Transverse colon (tissue), 4 donors: Measurements from ENCODE around the gene OXER1. TPM values are rescaled to one million over a fixed set of nuclear protein-coding genes. Genes with fewer than 3 reads are reported as not detected.

Source experiments
- DNase-seq: peaks from one replicate; pipeline ENCODE4 v3.0.0-alpha.2; 2019
- H3K27ac ChIP-seq, 4 donors: fragments of 200-600 bp; sonication (generic); 2 replicates each; pipeline ENCODE4 v1.5.1; 2016 to 2018; ENCODE audit warnings: inconsistent platforms in 4 of 4
- H3K27me3 ChIP-seq: fragments of 200-600 bp; sonication (generic); 2 replicates; pipeline ENCODE4 v1.5.1; 2017; ENCODE audit warnings: inconsistent platforms
- H3K36me3 ChIP-seq, 4 donors: fragments of 200-600 bp; sonication (generic); 2 replicates each; pipeline ENCODE4 v1.5.1; 2017 to 2019; ENCODE audit warnings: inconsistent platforms in 4 of 4
- H3K4me1 ChIP-seq, 4 donors: fragments of 200-600 bp; sonication (generic); 2 replicates each; pipeline ENCODE4 v1.5.1; 2017 to 2020; ENCODE audit warnings: inconsistent platforms in 4 of 4
- H3K4me3 ChIP-seq, 4 donors: fragments of 200-600 bp; sonication (generic); 1 replicate in 1 of 4; 2 replicates in 3 of 4; pipeline versions ENCODE4 v1.5.1 to v1.6.1; 2017 to 2019; ENCODE audit warnings: inconsistent platforms in 4 of 4
- H3K9me3 ChIP-seq, 2 donors: fragments of 200-600 bp; sonication (generic); 2 replicates each; pipeline ENCODE4 v1.5.1; 2017 to 2019; ENCODE audit warnings: inconsistent platforms in 2 of 2
- EP300 ChIP-seq: sonication (generic); formaldehyde crosslinking; IDR thresholded peaks from one replicate; pipeline ENCODE4 v1.6.1; 2017; ENCODE audit warnings: antibody characterized with exemption, low read depth
- POLR2A ChIP-seq: fragments of 450-650 bp; IDR thresholded peaks from one replicate; pipeline ENCODE4 v1.6.1; 2016; ENCODE audit warnings: antibody characterized with exemption, mild to moderate bottlenecking, moderate library complexity
- POLR2AphosphoS5 ChIP-seq, 3 donors: sonication (generic); formaldehyde crosslinking; IDR thresholded peaks; one replicate each; pipeline ENCODE4 v1.6.1; 2016; ENCODE audit warnings: antibody characterized with exemption in 3 of 3
- WGBS, 2 donors: methylation state at CpG; one replicate each; pipeline ENCODE4 v1.1.5; 2018; ENCODE audit warnings: low coverage in 1 of 2; 5-methylcytosine and 5-hydroxymethylcytosine counted together
- in situ Hi-C, 4 donors: fragments of 200-750 bp; cut with MboI; loops; one replicate each; pipeline versions ENCODE4 v1.15.0 to v1.15.1; 2017; ENCODE audit warnings: low sequenced_read_pairs in 3 of 4, low pct_ligation_motif_present in 1 of 4, low pct_unique_long_range_greater_than_20kb in 1 of 4
- intact Hi-C: fragments of 100-400 bp; cut with DNase I; formaldehyde crosslinking; loops from one replicate; pipeline ENCODE4 v1.15.1; 2023; ENCODE audit warnings: low total_unique reads
- total RNA-seq, 4 donors: library from RNA; depleted of rRNA; stranded (reverse); fragments of >200 nt; gene quantifications; one replicate each; pipeline ENCODE4 v1.1.0, GENCODE V29; 2016
- TF ChIP-seq, protein P1 (sequence below), 5 experiments: fragments of 200-600 bp in 3 of 5; fragments of 450-650 bp in 2 of 5; sonication (generic) in 3 of 5; IDR thresholded peaks; 1 replicate in 2 of 5; 2 replicates in 3 of 5; pipeline ENCODE4 v1.5.1; 2016 to 2017; ENCODE audit warnings: antibody characterized with exemption in 5 of 5, inconsistent platforms in 3 of 5, mild to moderate bottlenecking in 2 of 5, moderate library complexity in 1 of 5

The OXER1 gene
- total RNA-seq, 4 donors from 2014 or later: 0.48 to 6.4 (median 4.9) TPM; not detected in 1

DNA sequence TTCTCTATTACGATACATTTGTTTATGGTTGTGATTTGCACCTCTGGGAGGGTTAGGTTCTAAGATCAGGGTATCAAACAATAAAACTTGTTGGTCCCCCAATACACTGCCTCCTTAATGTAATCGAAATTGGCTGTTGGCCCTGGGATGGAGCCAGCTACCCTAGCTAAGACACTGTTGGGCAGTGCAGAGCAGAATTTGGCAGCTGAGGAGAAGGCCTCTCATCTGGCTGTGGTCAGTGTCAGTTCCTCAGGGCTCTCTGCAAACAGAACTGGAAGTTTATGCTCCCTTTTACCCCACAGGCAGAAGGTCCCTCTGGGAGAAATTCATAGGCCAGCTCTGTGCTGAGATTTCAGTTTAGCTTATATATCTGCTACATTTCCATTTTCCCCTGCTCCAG lies 37.0 kb upstream of the OXER1 start:
- no peaks in the 10 kb centered on the region for H3K36me3 ChIP-seq
- H3K9me3 ChIP-seq: no peaks in the 10 kb centered on the region
- intact Hi-C loops (no loop called here), in situ Hi-C loops (no loop called here)
- 0 to 70% methylated on average over 1 to 2 of the region's 2 CpGs for WGBS, 2 donors
- no peaks in the 10 kb centered on the region for H3K27me3 ChIP-seq
- H3K4me3 ChIP-seq: no peak overlapping the region
- peak overlapping the region in 1 of 4 donors; percentile 13 for H3K27ac ChIP-seq
- peaks cover 0 to 9% (median 0%) of the 10 kb centered on the region in 4 donors for H3K4me1 ChIP-seq
- TF ChIP-seq EP300 (no peak), POLR2A (no peak), POLR2AphosphoS5 (IDR thresholded peaks at IDR 0.05) (no peak)
- TF ChIP-seq, protein P1, sequence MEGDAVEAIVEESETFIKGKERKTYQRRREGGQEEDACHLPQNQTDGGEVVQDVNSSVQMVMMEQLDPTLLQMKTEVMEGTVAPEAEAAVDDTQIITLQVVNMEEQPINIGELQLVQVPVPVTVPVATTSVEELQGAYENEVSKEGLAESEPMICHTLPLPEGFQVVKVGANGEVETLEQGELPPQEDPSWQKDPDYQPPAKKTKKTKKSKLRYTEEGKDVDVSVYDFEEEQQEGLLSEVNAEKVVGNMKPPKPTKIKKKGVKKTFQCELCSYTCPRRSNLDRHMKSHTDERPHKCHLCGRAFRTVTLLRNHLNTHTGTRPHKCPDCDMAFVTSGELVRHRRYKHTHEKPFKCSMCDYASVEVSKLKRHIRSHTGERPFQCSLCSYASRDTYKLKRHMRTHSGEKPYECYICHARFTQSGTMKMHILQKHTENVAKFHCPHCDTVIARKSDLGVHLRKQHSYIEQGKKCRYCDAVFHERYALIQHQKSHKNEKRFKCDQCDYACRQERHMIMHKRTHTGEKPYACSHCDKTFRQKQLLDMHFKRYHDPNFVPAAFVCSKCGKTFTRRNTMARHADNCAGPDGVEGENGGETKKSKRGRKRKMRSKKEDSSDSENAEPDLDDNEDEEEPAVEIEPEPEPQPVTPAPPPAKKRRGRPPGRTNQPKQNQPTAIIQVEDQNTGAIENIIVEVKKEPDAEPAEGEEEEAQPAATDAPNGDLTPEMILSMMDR (IDR thresholded peaks at IDR 0.05): no peak
- DNase-seq: no peak

DNA sequence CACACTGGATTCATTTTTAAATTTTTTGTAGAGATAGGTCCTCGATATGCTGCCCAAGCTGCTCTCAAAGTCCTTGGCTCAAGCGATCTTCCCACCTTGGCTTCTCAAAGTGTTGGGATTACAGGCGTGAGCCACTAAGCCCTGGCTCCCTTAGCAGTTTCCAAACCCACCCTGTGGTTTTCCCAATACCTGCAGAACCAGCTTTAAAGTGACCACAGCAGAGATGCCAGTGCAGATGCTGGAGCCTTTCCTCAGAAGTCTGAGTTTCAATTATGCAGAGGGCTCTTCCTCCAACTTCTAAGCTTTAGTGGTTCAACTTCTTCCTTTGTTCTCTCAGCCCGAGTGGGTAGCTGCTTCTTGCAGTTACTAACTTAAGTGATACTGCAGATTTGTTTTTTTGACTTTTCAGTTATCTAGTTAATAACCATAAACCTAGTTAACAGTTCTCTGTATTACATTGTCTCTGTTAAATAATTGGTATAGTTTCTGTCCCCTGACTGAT lies 36.6 kb upstream of the OXER1 start:
- in situ Hi-C loops: no loop called here
- H3K27ac ChIP-seq: no peak overlapping the region
- no peaks in the 10 kb centered on the region for H3K27me3 ChIP-seq
- peaks cover 0 to 11% (median 0%) of the 10 kb centered on the region in 4 donors for H3K4me1 ChIP-seq
- TF ChIP-seq POLR2AphosphoS5 (IDR thresholded peaks at IDR 0.05) (no peak), EP300 (no peak), POLR2A (no peak)
- TF ChIP-seq, protein P1 (IDR thresholded peaks at IDR 0.05): no peak
- intact Hi-C loops: no loop called here
- WGBS, 2 donors: 67 to 92% methylated on average over 1 to 4 of the region's 4 CpGs
- no peak overlapping the region for H3K4me3 ChIP-seq
- H3K9me3 ChIP-seq: no peaks in the 10 kb centered on the region
- no peak for DNase-seq
- no peaks in the 10 kb centered on the region for H3K36me3 ChIP-seq

DNA sequence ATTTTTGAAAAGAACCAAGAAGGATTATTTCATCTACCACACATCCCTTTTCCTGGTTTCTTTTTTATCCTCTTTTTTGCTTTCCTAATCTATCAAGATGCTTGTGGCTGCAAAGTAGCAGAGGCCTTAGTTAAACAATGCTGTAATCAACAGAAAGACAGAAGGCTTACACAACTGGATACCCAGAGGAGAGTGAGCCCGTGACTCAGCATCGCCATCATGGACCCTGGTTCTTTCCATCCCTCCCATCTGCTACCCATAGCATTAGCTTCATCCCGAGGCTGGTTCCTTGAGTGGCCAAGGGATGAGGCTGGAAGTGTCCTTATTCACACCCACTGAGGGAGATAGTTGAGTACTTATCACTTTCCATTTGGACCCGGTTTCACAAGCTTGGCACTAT lies 35.9 kb upstream of the OXER1 start:
- no peak for TF ChIP-seq POLR2A
- TF ChIP-seq POLR2AphosphoS5 (IDR thresholded peaks at IDR 0.05): no peak
- TF ChIP-seq, protein P1 (IDR thresholded peaks at IDR 0.05): no peak
- no peak for TF ChIP-seq EP300
- 70 to 100% methylated on average over 3 to 4 of the region's 4 CpGs for WGBS, 2 donors
- Histone ChIP-seq H3K27me3 (no peaks in the 10 kb centered on the region), H3K36me3 (no peaks in the 10 kb centered on the region), H3K4me1 (peaks cover 0 to 11% (median 0%) of the 10 kb centered on the region in 4 donors), H3K9me3 (no peaks in the 10 kb centered on the region), H3K4me3 (no peak overlapping the region), H3K27ac (no peak overlapping the region)
- no peak for DNase-seq
- in situ Hi-C loops: no loop called here
- intact Hi-C loops: no loop called here

DNA sequence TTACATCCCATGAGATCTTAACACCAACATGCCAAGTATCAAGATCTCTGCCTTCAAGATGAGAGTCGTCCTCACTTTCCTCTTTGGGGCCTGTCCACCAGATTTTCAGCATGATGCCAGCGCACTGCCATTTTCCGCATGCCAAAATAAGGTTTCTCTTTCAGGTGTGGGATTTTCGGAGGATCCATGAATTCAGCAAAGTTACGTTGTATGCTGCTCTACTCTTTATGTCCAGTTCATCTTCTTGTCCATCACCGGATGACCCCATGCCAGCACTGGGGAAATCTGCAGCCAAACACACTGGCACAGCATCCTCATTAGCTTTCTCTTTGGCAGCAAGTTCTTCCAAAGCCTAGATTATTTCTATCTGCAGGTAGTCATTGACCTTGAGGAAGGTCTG lies 33.3 kb upstream of the OXER1 start:
- no peak for DNase-seq
- intact Hi-C loops: no loop called here
- no peak overlapping the region for H3K4me3 ChIP-seq

More for the DNA sequence above, 33.3 kb upstream of the OXER1 start:
- 78 to 87% methylated on average over 6 of the region's 6 CpGs for WGBS, 2 donors
- peaks cover 0 to 18% (median 3%) of the 10 kb centered on the region in 4 donors for H3K4me1 ChIP-seq
- no peak overlapping the region for H3K27ac ChIP-seq
- no peaks in the 10 kb centered on the region for H3K27me3 ChIP-seq
- TF ChIP-seq POLR2AphosphoS5 (IDR thresholded peaks at IDR 0.05): no peak
- TF ChIP-seq POLR2A: no peak
- TF ChIP-seq EP300: no peak
- TF ChIP-seq, protein P1 (IDR thresholded peaks at IDR 0.05): no peak
- in situ Hi-C loops: no loop called here
- H3K9me3 ChIP-seq: no peaks in the 10 kb centered on the region
- no peaks in the 10 kb centered on the region for H3K36me3 ChIP-seq
